GM18951 (cell line): ENCODE results near the gene RALY.

ENCODE experiments used
- POLR2A ChIP-seq: IDR thresholded peaks from 4 replicates; pipeline ENCODE4 v1.6.1; 2011; ENCODE audit warnings: mild to moderate bottlenecking; ENCODE audit not compliant: insufficient read length, insufficient read depth; ENCODE audit errors: extremely low read depth
- in situ Hi-C: fragments of 300-500 bp; cut with MboI; formaldehyde crosslinking; loops from one replicate; pipeline ENCODE4 v1.12.0; 2022; ENCODE audit warnings: low sequenced_read_pairs, mixed read lengths, inconsistent platforms; ENCODE audit not compliant: unreplicated experiment

The RALY gene

DNA sequence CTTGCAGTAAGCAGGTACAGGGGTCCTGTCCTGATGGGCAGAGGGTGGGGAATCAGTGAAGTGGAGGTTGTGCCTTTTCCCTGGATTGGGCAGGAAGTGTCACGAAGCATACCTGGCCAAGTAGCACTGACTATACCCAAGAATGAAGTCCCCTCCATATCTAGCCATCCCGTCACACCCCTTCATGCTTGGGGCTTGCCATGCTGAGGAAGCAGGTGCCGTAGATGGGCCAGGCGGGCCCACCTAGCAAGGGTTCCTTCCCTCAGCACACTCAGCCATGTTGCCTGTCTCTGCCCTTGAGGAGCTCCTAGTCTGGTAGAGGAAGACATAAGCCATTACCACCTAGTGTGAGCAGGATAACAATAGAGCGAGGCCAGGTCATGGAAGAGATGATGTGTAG, 84.8 kb downstream of the RALY start:
- in situ Hi-C loops = no loop called here
- TF ChIP-seq POLR2A = no peak

DNA sequence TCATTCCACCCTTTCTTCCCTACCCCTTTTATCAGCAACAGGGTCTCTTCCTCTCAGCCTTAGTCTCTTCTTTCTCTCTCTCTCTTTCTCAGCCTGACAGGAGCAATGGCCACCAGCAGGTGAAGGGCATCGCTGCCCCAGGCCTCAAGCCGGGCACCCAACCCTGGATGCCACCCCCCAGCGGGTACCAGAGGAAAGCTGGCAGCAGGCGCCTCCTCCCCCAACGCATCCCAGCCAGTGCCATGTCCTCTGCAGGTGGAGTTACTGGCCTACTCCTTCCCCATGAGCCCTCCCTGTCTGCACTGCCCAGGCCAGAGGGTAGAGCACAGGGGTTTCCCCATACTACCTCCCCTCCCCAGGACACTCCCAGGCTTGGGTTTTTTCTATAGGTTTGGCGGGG, 86.1 kb downstream of the RALY start:
- no peak for TF ChIP-seq POLR2A
- in situ Hi-C loops = no loop called here

DNA sequence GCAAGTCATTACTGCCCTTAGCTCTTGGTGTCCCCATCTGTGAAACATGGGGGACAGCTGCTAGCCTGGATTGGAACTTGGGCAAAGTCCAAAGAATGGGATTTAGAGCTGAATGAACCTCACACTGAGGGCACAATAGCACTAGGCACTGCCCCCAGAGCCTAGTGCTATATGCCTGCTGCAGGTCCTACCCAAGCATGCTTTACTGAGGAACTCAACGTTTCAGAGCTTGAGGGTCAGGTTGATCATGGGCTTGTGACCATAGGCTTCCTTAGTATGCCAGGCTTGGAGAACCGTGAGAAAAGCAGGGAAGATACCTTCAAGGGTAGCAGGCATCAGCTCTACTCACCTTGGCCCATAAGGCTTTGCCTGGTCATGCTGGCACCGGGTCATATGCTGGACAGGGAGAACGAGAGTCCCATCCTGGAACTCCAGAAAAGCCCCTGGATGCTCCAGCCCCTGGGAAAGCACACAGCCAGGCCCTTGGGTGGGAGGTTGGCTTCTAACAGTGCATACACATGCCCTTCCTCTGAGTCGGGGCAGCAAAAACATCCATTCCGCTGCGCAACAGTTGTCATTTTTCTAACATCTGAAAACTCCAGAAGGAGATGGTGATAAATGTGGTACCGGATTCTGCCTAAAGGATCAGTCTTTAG, 88.6 kb downstream of the RALY start:
- TF ChIP-seq POLR2A = no peak
- in situ Hi-C loops = no loop called here

DNA sequence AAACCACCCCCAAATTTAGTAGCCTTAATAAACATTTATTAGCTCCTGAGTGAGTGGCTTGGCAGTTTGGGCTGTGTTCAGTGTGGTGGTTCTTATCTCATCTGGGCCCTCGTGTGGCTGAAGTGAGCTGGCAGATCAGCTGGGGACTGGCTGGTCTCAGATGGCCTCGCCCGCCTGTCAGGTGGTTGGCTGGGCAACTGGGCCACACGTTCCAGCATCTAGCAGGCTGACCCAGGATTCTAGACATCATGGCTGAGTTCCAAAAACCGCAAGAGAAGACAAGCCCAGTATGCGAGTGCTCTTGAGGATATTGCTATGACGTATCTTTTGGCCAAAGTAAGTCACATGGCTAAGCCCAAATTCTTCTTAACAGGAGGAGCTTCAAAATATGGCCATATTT, 89.4 kb downstream of the RALY start:
- in situ Hi-C loops = no loop called here
- no peak for TF ChIP-seq POLR2A

DNA sequence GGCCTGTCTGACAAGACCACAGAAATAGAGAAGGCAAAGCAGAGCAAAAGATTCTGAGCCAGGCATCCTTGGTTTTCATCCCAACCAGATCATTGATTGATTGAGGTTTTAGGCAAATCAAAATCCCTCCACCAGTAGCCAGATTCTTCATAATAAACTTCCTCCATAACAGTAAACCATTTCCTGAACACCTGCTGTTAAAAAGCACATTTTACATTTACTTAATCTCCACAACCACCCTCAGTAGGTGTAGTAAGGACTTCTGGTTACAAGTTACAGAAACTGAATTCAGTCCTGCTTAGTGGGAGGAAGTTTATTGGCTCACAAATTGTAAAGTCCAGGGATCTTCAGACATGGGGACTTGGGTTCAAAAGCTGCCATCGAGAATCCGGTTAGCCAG, 90.1 kb downstream of the RALY start:
- no peak for TF ChIP-seq POLR2A
- in situ Hi-C loops = no loop called here

DNA sequence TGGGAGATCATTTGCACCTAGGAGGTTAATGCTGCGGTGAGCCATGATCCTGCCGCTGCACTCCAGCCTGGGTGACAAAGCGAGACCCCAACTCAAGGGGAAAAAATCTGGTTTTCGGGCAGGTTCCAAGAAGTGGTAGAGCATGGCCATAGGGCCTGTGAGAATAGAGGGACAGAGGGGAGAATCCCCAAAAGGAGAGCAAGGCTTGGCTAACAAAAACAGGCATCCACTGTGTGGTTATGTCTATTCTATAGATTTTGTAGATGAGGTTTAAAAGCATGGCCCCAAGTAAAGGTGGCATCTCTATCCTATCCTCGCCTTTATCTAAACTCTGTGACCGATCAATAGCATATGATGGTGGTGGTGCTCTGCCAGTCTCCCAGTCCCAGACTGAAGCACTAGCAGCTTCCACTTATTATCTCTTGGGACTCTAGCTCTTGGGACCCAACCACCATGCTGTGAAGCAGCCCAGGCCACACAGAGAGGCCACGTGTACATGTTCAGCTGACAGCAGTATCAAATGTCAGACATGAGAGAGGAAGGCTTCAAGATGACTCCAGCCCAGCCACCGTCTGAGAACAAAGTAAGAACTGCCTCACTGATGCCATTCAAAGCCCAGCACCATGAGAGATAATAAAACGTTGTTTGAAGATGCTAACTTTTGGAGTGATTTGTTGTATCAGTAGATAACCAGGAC, 90.7 kb downstream of the RALY start:
- in situ Hi-C loops = no loop called here

DNA sequence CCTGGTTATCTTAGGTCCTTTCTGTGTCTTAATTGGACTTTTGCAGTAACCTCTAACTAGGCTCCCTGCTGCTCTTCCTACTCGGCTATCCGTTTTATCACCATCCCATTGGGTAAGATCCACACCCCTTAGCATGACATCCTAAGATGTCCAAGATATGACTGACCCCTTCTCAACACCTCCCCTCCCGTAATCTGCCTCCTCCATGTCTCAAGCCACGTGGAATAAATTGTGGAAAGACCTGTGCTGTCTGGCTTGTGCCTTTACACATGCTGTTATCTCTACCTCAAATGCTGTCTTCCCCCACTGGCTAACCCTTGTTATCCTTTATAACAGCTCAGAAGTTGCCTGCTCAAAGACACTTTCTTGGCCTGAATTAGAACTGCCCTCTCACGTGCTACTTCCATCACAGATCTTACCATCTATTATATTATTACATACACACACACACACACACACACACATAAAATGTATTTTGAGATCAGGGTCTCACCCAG, 91.9 kb downstream of the RALY start:
- in situ Hi-C loops = no loop called here

More for the DNA sequence above, 90.7 kb downstream of the RALY start:
- TF ChIP-seq POLR2A = no peak

DNA sequence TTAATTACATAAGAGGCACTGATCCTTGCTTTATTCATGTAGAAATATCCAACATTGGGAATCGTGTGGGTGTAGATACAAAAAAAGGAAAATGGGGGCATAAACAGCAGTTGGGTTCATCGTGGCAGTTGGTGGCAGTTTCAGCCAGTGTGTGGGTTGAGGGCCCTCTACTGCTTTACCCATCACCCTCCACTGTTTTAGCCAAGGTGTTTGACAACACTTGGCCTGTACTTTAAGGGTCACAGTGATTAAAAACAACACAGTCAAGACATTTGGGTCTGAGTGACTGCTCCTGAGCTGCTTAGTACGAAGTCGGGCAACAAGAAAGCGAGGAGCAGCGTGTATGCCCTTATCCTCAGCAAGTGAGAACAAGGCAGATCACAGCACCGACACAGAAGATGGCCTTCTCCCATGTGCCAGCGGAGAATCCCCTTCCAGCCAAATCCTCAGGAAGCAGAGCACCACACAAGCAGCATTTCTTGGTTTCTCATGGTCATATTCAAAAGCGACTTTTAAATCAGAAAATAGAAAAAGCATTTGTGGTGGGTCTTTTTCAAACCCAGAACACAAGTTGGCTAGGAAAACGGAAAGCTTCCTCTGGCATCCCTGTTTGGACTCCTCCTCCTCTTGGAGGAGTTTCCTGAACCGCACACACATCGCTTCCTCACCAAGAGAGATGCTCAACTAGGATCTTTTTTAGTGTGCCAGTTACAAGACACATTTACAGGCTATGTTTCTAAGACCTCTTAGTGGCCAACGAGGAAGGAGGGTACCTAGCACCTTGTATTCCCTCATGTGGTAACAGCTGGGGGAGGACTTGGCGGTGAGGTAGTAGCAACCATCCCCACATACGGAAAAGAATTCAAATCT, 94.8 kb downstream of the RALY start:
- TF ChIP-seq POLR2A = no peak
- in situ Hi-C loops = no loop called here

More for the DNA sequence above, 91.9 kb downstream of the RALY start:
- no peak for TF ChIP-seq POLR2A

DNA sequence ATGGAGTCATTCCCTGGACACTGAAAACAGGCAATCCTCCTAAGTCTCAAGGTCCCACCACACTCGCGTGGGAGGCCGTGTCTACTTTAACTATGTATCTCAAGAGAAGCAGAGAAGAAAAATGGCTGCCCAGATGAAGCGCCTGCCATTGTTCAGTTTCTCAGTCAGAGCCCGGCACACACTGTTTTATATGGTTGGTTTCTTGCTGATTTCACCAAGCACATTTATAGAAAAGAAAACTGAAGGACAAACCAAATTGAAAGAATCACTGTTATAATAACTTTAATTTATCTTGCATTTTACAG, 95.4 kb downstream of the RALY start:
- TF ChIP-seq POLR2A = no peak
- in situ Hi-C loops = no loop called here

DNA sequence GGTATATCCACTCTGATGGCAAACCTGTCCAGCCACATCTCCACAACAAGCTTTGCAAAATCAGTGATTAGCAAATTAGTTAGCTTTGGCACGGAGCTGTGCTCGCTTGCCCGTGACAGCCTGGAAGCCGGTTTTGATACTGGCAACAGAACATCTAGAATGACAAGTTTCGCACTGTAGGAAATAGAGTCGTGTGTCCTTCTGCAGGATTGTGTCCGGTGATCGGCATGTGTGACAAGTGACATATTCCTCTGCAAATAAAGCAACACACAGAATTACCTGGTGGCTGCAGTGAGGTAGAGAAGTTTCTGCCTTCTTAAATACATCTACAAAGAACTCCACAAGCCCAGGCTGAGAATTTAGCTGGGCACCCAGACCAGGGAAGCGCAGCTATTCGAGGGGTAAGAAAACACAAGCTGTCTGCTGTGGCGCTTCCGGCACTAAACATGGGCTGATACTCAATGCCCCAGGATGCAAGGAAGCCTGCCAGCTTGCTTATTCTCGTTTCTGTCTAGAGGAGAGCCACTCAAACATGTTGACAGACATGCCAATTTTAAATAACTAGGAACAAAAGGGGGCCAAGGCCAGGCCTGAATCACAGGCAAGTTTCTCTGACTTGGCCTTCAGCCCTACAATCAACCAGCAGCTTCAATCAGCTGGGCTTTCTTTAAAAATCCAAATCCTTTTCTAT, 96.1 kb downstream of the RALY start:
- in situ Hi-C loops = no loop called here
- TF ChIP-seq POLR2A = no peak

DNA sequence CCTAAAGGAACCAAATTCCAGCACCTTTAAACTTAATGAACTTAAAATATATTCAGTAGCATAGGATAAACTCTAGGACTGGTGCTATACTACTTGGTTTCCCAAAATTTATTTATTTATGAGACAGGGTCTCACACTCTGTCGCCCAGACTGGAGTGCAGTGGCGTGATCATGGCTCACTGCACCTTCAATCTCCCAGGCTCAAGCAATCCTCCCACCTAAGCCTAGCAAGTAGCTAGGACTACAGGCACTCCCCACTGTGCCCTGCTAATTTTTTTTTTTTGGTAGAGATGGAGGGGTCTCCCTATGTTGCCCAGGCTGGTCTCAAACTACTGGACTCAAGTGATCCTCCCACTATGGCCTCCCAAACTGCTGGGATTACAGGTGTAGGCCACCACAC, 96.9 kb downstream of the RALY start:
- in situ Hi-C loops = no loop called here
- no peak for TF ChIP-seq POLR2A

DNA sequence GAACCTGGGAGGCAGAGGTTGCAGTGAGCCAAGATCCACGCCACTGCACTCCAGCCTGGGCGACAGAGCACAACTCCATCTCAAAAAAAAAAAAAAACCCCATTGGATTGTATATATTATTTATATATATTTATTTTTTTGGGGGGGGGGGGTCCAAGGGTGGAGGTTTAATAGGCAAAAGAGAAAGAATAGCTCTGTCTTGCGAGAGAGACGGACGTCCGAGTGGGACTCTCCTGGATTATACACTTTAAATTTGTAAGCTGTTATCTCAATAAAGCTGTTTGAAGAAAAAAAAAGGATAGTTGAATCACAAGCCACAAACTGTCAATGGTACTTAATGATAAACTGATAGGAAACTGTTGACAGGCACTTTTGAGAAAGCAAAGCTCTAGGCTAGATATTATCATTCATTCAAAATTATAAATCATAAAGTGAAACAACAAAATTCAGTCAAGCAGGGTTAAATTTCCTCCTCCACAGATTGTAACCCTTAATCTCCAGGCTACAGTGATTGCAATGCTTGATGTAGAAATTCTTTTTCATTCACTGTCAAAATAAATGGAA, 98.0 kb downstream of the RALY start:
- in situ Hi-C loops = no loop called here

DNA sequence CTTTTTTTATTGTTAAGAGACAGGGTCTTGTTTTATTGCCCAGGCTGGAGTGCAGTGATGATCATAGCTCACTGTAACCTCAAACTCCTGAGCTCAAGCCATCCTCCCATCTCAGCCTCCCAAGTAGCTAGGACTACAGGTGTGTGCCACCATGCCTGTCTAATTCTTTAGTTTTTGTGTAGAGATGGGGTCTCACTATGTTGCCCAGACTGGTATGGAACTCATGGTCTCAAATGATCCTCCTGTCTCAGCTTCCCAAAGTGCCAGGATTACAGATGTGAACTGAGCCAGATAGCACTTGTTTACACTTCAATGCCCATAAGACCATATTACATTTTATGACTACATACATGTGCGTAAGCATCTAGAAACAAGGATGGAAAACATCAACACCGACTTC, 100.2 kb downstream of the RALY start:
- in situ Hi-C loops = no loop called here

More for the DNA sequence above, 98.0 kb downstream of the RALY start:
- TF ChIP-seq POLR2A = no peak

More for the DNA sequence above, 100.2 kb downstream of the RALY start:
- no peak for TF ChIP-seq POLR2A
